EH (cell line): ENCODE results near the gene CCDC43.

Experiments
- DNase-seq: peaks from one replicate; pipeline ENCODE4 v3.0.0-alpha.2; 2015; ENCODE audit warnings: low read depth

The CCDC43 gene

DNA sequence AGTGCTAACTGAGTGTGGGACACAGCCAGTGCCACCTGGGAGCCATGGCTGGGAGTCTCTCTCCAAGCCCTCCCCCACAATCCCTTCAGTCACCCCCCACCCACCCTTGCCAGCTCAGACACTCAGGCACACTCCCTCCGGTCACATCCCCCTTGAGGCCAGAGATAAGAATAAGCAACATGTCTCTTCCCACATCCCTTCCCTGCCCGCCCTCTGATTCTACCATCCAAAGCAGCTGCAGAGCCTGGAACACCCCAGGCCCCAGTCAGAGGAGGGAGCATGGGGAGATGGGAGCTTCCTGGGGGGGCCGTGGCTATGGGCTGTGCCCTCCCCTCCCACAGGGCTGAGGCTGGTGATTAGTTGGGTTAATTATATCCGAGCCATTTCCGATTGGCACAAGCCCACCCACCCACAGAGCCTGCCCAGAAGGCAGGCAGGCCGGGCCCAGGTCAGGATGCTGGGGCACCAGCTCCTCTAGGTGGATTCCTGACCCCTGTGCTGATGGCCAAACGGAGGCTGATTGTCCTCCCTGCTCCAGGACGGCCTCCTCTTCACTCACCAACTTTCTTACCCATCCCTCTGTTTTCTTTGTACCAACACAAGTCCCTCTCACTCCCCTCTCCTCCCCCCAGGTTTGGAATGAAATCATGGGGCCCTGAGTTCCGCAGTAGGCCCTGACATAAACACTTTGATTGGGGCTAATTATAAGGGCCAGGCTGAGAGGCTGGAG, 61.9 kb downstream of the CCDC43 start:
- no peak for DNase-seq
